Tibial nerve (tissue), 4 donors: Measurements from ENCODE around the gene PCBP3. TPM values are rescaled to one million over a fixed set of nuclear protein-coding genes. Genes with fewer than 3 reads are reported as not detected.
"Not testable (repeated sequence)": the region's sequence is repeated elsewhere in the genome, so short reads cannot be mapped to it uniquely, and the experiment has no call there.

Source experiments
- DNase-seq, 2 donors: peaks; one replicate each; pipeline ENCODE4 v3.0.0-alpha.2; 2019; ENCODE audit warnings: low spot score in 2 of 2
- H3K27ac ChIP-seq, 4 donors: fragments of 200-600 bp; sonication (generic) in 3 of 4; one replicate each; pipeline ENCODE4 v1.5.1; 2017 to 2019; ENCODE audit warnings: mild to moderate bottlenecking in 1 of 4
- H3K27me3 ChIP-seq, 2 donors: fragments of 200-600 bp; sonication (generic) in 1 of 2; one replicate each; pipeline versions ENCODE4 v1.5.1 to v1.6.0; 2017 to 2019
- H3K36me3 ChIP-seq, 3 donors: fragments of 200-600 bp; sonication (generic); one replicate each; pipeline ENCODE4 v1.5.1; 2018 to 2019
- H3K4me1 ChIP-seq, 4 donors: fragments of 200-600 bp; sonication (generic) in 3 of 4; one replicate each; pipeline ENCODE4 v1.5.1; 2017 to 2019
- H3K4me3 ChIP-seq, 4 donors: fragments of 200-600 bp; sonication (generic) in 3 of 4; one replicate each; pipeline ENCODE4 v1.5.1; 2017 to 2019; ENCODE audit warnings: mild to moderate bottlenecking in 1 of 4, moderate library complexity in 1 of 4
- H3K9me3 ChIP-seq, 4 donors: fragments of 200-600 bp; sonication (generic) in 3 of 4; one replicate each; pipeline ENCODE4 v1.5.1; 2017 to 2019
- EP300 ChIP-seq, 2 donors: sonication (generic); formaldehyde crosslinking; IDR thresholded peaks; one replicate each; pipeline ENCODE4 v1.6.1; 2017; ENCODE audit warnings: antibody characterized with exemption in 2 of 2, mild to moderate bottlenecking in 1 of 2
- POLR2A ChIP-seq, 2 donors: fragments of 450-650 bp; IDR thresholded peaks; one replicate each; pipeline ENCODE4 v1.6.1; 2017; ENCODE audit warnings: antibody characterized with exemption in 2 of 2, mild to moderate bottlenecking in 2 of 2, moderate library complexity in 2 of 2
- WGBS, 2 donors: methylation state at CpG; one replicate each; pipeline ENCODE4 v1.1.5; 2018; 5-methylcytosine and 5-hydroxymethylcytosine counted together
- total RNA-seq, 4 donors: library from RNA; depleted of rRNA; stranded (reverse); fragments of >200 nt; gene quantifications; one replicate each; pipeline ENCODE4 v1.1.0, GENCODE V29; 2016
- TF ChIP-seq, protein P1 (sequence below), 5 experiments: fragments of 200-600 bp in 3 of 5; fragments of 450-650 bp in 2 of 5; sonication (generic) in 3 of 5; IDR thresholded peaks; one replicate each; pipeline ENCODE4 v1.5.1; 2016 to 2019; ENCODE audit warnings: antibody characterized with exemption in 5 of 5, mild to moderate bottlenecking in 3 of 5, moderate library complexity in 2 of 5

The PCBP3 gene
- total RNA-seq, 4 donors from 2014 or later: 4.2 to 13.4 (median 9.6) TPM

DNA sequence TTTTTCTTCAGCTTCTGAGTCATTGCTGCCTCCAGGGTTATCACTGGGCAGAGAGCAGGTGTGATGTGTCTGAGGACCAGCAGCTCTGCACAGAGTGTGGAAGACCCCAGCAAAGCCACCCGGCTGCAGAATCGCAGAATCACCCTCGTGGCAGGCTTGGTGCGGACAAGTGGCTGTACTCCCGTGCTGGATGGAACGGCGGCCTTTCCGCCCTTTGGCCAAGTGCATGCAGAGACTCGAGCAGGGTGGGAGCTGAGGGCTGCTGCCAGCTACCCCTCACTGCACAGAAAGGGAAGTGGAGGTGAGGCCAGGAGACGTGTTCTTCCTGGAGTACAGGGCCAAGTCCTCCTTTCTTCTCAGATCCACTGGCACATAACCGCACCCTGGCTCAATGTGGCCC lies 162.5 kb downstream of the PCBP3 start:
- Histone ChIP-seq H3K27ac (no peak overlapping the region), H3K36me3 (peaks cover 0 to 8% (median 0%) of the 10 kb centered on the region in 3 donors), H3K27me3 (no peaks in the 10 kb centered on the region), H3K4me1 (no peaks in the 10 kb centered on the region), H3K4me3 (no peak overlapping the region), H3K9me3 (no peaks in the 10 kb centered on the region)
- TF ChIP-seq EP300 (IDR thresholded peaks at IDR 0.05) (no peak), POLR2A (IDR thresholded peaks at IDR 0.05) (no peak)
- TF ChIP-seq, protein P1, sequence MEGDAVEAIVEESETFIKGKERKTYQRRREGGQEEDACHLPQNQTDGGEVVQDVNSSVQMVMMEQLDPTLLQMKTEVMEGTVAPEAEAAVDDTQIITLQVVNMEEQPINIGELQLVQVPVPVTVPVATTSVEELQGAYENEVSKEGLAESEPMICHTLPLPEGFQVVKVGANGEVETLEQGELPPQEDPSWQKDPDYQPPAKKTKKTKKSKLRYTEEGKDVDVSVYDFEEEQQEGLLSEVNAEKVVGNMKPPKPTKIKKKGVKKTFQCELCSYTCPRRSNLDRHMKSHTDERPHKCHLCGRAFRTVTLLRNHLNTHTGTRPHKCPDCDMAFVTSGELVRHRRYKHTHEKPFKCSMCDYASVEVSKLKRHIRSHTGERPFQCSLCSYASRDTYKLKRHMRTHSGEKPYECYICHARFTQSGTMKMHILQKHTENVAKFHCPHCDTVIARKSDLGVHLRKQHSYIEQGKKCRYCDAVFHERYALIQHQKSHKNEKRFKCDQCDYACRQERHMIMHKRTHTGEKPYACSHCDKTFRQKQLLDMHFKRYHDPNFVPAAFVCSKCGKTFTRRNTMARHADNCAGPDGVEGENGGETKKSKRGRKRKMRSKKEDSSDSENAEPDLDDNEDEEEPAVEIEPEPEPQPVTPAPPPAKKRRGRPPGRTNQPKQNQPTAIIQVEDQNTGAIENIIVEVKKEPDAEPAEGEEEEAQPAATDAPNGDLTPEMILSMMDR (IDR thresholded peaks at IDR 0.05): no peak
- DNase-seq: no peak
- WGBS, 2 donors: 92 to 93% methylated on average over 8 to 11 of the region's 11 CpGs

DNA sequence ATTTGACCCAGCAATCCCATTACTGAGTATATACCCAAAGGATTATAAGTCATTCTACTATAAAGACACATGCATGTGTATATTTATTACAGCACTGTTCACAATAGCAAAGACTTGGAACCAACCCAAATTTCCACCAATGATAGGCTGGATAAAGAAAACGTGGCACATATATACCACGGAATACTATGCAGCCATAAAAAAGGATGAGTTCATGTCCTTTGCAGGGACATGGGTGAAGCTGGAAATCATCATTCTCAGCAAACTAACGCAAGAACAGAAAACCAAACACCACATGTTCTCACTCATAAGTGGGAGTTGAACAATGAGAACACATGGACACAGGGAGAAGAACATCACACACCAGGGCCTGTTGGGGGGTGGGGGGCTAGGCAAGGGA lies 165.1 kb downstream of the PCBP3 start:
- 87 to 89% methylated on average over 3 of the region's 3 CpGs for WGBS, 2 donors

DNA sequence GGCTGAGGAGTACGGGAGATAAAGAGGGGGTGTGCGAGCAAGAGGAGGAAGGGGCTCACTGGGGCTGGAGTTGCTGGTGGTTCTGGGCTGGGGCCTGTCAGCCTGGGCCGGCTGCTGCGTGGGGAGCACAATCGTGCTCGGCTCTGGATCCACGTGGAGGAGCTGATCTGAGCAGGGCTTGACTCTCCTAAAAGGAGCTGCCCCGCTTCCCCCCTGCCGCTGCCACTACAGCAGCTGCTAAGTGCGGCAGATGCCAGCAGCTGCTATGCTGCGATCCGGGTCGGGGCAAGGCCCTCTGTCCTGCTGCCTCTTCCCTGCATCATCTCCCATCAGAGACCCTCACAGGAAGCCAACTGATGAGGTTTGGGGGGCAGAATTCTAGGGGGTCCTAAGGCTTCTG lies 165.9 kb downstream of the PCBP3 start:
- Histone ChIP-seq H3K9me3 (no peaks in the 10 kb centered on the region), H3K36me3 (peaks cover 0 to 8% (median 0%) of the 10 kb centered on the region in 3 donors), H3K27ac (no peak overlapping the region), H3K4me1 (no peaks in the 10 kb centered on the region), H3K27me3 (no peaks in the 10 kb centered on the region), H3K4me3 (no peak overlapping the region)
- no peak for DNase-seq
- TF ChIP-seq, protein P1 (IDR thresholded peaks at IDR 0.05): no peak
- TF ChIP-seq EP300 (IDR thresholded peaks at IDR 0.05): no peak
- TF ChIP-seq POLR2A (IDR thresholded peaks at IDR 0.05): no peak
- 69 to 72% methylated on average over 11 to 13 of the region's 13 CpGs for WGBS, 2 donors

More for the DNA sequence above, 165.1 kb downstream of the PCBP3 start:
- H3K36me3 ChIP-seq, H3K4me1 ChIP-seq, H3K27me3 ChIP-seq, H3K4me3 ChIP-seq, DNase-seq, H3K9me3 ChIP-seq, H3K27ac ChIP-seq: not testable (repeated sequence)

DNA sequence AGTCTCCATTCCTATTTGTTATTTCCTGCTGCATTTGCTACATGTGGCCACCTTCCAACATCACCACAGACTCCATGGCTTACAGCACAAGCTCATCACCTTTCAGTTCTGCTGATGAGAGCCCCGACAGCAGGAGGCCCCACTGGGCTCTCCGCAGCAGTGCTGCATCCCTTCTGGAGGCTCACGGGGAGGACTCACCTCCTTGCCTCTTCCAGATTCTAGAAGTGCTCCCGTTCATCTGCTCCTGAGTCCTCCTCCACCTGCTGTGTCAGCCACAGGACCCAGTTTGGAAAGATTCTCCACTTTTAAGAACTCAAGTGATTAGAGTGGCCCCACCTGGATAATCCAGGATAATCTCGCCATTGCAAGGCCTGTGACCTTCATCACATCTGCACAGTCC lies 167.6 kb downstream of the PCBP3 start:
- DNase-seq: no peak
- H3K4me1 ChIP-seq: no peaks in the 10 kb centered on the region
- H3K9me3 ChIP-seq: no peaks in the 10 kb centered on the region
- H3K4me3 ChIP-seq: no peak overlapping the region
- no peak overlapping the region for H3K27ac ChIP-seq
- no peaks in the 10 kb centered on the region for H3K27me3 ChIP-seq
- TF ChIP-seq POLR2A (IDR thresholded peaks at IDR 0.05): no peak
- no peak for TF ChIP-seq EP300 (IDR thresholded peaks at IDR 0.05)
- TF ChIP-seq, protein P1 (IDR thresholded peaks at IDR 0.05): no peak
- peaks cover 0 to 6% (median 0%) of the 10 kb centered on the region in 3 donors for H3K36me3 ChIP-seq
- WGBS, 2 donors: 72 to 76% methylated on average over 5 of the region's 5 CpGs

DNA sequence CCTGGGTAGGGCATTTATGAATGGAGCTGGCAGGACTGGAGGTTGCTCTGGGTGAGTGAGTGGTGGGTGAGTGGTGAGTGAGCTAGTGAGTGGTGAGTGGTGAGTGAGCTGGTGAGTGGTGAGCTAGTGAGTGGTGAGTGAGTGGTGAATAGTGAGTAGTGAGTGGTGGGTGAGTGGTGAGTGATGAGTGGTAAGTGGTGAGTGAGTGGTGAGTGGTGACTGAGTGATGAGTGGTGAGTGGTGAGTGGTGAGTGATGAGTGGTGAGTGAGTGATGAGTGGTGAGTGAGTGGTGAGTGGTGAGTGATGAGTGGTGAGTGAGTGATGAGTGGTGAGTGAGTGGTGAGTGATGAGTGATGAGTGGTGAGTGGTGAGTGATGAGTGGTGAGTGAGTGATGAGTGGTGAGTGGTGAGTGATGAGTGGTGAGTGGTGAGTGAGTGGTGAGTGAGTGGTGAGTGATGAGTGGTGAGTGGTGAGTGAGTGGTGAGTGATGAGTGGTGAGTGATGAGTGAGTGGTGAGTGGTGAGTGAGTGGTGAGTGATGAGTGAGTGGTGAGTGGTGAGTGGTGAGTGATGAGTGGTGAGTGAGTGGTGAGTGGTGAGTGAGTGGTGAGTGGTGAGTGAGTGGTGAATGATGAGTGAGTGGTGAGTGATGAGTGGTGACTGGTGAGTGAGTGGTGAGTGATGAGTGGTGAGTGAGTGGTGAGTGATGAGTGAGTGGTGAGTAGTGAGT lies 170.8 kb downstream of the PCBP3 start:
- H3K27me3 ChIP-seq, DNase-seq, H3K4me3 ChIP-seq, H3K4me1 ChIP-seq, H3K36me3 ChIP-seq, H3K27ac ChIP-seq, H3K9me3 ChIP-seq: not testable (repeated sequence)

DNA sequence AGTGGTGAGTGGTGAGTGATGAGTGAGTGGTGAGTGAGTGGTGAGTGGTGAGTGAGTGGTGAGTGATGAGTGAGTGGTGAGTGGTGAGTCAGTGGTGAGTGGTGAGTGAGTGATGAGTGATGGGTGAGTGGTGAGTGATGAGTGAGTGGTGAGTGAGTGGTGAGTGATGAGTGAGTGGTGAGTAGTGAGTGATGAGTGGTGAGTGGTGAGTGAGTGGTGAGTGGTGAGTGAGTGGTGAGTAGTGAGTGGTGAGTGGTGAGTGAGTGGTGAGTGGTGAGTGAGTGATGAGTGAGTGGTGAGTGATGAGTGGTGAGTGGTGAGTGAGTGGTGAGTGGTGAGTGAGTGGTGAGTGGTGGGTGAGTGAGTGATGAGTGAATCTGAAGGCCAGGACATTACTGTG lies 172.3 kb downstream of the PCBP3 start:
- H3K4me1 ChIP-seq: peaks cover 0 to 15% (median 0%) of the 10 kb centered on the region in 4 donors
- DNase-seq, H3K27ac ChIP-seq, H3K36me3 ChIP-seq, H3K9me3 ChIP-seq, H3K4me3 ChIP-seq, H3K27me3 ChIP-seq: not testable (repeated sequence)

DNA sequence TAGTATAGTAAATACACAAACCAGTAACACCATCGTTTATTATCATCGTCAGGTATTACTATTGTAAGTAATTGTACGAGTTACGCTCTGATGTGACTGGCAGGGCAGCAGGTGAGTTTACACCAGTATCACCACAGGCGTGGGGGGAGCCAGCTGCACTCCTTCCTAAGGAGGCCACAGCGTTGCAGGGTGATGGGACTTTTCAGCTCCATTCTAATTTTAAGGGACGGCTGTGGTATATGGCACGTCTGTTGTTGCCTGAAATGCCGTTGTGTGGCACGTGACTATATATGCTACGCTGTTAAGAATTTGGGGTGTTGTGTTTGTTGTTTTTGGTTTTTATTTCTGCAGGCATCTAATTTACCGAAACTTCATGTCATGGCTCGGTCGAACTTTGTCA lies 173.3 kb downstream of the PCBP3 start:
- no peak for DNase-seq
- Histone ChIP-seq H3K27ac (no peak overlapping the region), H3K27me3 (no peaks in the 10 kb centered on the region), H3K4me1 (peaks cover 0 to 16% (median 0%) of the 10 kb centered on the region in 4 donors), H3K4me3 (no peak overlapping the region), H3K9me3 (no peaks in the 10 kb centered on the region), H3K36me3 (no peaks in the 10 kb centered on the region)
- TF ChIP-seq EP300 (IDR thresholded peaks at IDR 0.05) (no peak), POLR2A (IDR thresholded peaks at IDR 0.05) (no peak)
- TF ChIP-seq, protein P1 (IDR thresholded peaks at IDR 0.05): no peak
- WGBS, 2 donors: 90 to 91% methylated on average over 14 of the region's 14 CpGs
